Cardiac muscle cell (in vitro differentiated cells and primary cell): ENCODE results near the gene PRR20C. TPM values are rescaled to one million over a fixed set of nuclear protein-coding genes. Genes with fewer than 3 reads are reported as not detected.
"Not testable (repeated sequence)": the region's sequence is repeated elsewhere in the genome, so short reads cannot be mapped to it uniquely, and the experiment has no call there.

Experiments
- DNase-seq, 2 donors: peaks; one replicate each; pipeline versions ENCODE4 v3.0.0 to v3.0.0-alpha.2; 2010 to 2017; ENCODE audit warnings: low read depth in 1 of 2, low spot score in 1 of 2
- H3K27ac ChIP-seq: fragments of 200-600 bp; sonication (generic); 2 replicates; pipeline ENCODE4 v1.5.1; 2016
- H3K27me3 ChIP-seq: fragments of 200-600 bp; sonication (generic); 2 replicates; pipeline ENCODE4 v1.6.0; 2016; ENCODE audit warnings: control low read depth
- H3K36me3 ChIP-seq: fragments of 200-600 bp; sonication (generic); 2 replicates; pipeline ENCODE4 v1.5.1; 2016; ENCODE audit warnings: control low read depth
- H3K4me1 ChIP-seq: fragments of 200-600 bp; sonication (generic); 2 replicates; pipeline ENCODE4 v1.8.1; 2017; ENCODE audit warnings: low read depth, mild to moderate bottlenecking, mixed run types
- H3K4me3 ChIP-seq: fragments of 200-600 bp; sonication (generic); 2 replicates; pipeline ENCODE4 v1.5.1; 2016; ENCODE audit warnings: mild to moderate bottlenecking
- H3K9me3 ChIP-seq: fragments of 200-600 bp; sonication (generic); 2 replicates; pipeline ENCODE4 v1.5.1; 2017; ENCODE audit warnings: low read depth, mild to moderate bottlenecking, control low read depth
- CTCF ChIP-seq: IDR thresholded peaks from 2 replicates; pipeline ENCODE4 v1.5.1; 2012; ENCODE audit warnings: low read depth, mild to moderate bottlenecking, low read length
- polyA plus RNA-seq: library from polyadenylated mRNA; unstranded; fragments of >200 nt; fragmentation: Nextera tagmentation; extraction: Ambion mirVana; gene quantifications from 2 replicates; pipeline ENCODE4 v1.2.1, GENCODE V29; 2016
- total RNA-seq: library from RNA; depleted of rRNA; stranded (reverse); fragments of >200 nt; gene quantifications from 2 replicates; pipeline ENCODE4 v1.2.3, GENCODE V29; 2016

The PRR20C gene
- not detected in 2 replicates for total RNA-seq
- not detected in 2 replicates for polyA plus RNA-seq

GRCh38 chr13:57153761-57154160 is at the start of gene PRR20C:
Gene PRR20C (plus strand): TSS chr13:57154061. CDS start chr13:57154448, 387 bp downstream.
- H3K27ac ChIP-seq, DNase-seq: not testable (repeated sequence)

GRCh38 chr13:57114945-57115344 is 38.9 kb upstream of the PRR20C start:
- TF ChIP-seq CTCF: no peak
- H3K36me3 ChIP-seq: no peaks in the 10 kb centered on the region
- no peaks in the 10 kb centered on the region for H3K9me3 ChIP-seq
- DNase-seq: no peak
- no peak overlapping the region for H3K4me3 ChIP-seq
- H3K27ac ChIP-seq: no peak overlapping the region
- no peaks in the 10 kb centered on the region for H3K4me1 ChIP-seq
- no peaks in the 10 kb centered on the region for H3K27me3 ChIP-seq

More at GRCh38 chr13:57153761-57154160, at the start of gene PRR20C:
- not testable (repeated sequence) for H3K36me3 ChIP-seq, H3K27me3 ChIP-seq, H3K9me3 ChIP-seq, H3K4me1 ChIP-seq, H3K4me3 ChIP-seq

- peak in 1 of 2 donors; percentile 3 for DNase-seq
- H3K27ac ChIP-seq: no peak overlapping the region
Measured at GRCh38 chr13:57123681-57124080, 30.2 kb upstream of the PRR20C start.

GRCh38 chr13:57128909-57129308 is 25.0 kb upstream of the PRR20C start:
- no peak for TF ChIP-seq CTCF
- Histone ChIP-seq H3K4me3 (no peak overlapping the region), H3K9me3 (no peaks in the 10 kb centered on the region), H3K27me3 (no peaks in the 10 kb centered on the region), H3K4me1 (no peaks in the 10 kb centered on the region), H3K36me3 (no peaks in the 10 kb centered on the region), H3K27ac (no peak overlapping the region)
- no peak for DNase-seq

More at GRCh38 chr13:57123681-57124080, 30.2 kb upstream of the PRR20C start:
- no peak for TF ChIP-seq CTCF
- no peaks in the 10 kb centered on the region for H3K36me3 ChIP-seq
- no peaks in the 10 kb centered on the region for H3K4me1 ChIP-seq
- H3K27me3 ChIP-seq: no peaks in the 10 kb centered on the region
- H3K4me3 ChIP-seq: no peak overlapping the region
- no peaks in the 10 kb centered on the region for H3K9me3 ChIP-seq

- Histone ChIP-seq H3K4me1 (no peaks in the 10 kb centered on the region), H3K27me3 (no peaks in the 10 kb centered on the region), H3K27ac (no peak overlapping the region), H3K36me3 (no peaks in the 10 kb centered on the region), H3K4me3 (no peak overlapping the region), H3K9me3 (no peaks in the 10 kb centered on the region)
- no peak for TF ChIP-seq CTCF
- no peak for DNase-seq
Measured at GRCh38 chr13:57136093-57136492, 17.8 kb upstream of the PRR20C start.

GRCh38 chr13:57137585-57137984 is 16.3 kb upstream of the PRR20C start:
- no peak for DNase-seq
- Histone ChIP-seq H3K36me3 (no peaks in the 10 kb centered on the region), H3K4me1 (no peaks in the 10 kb centered on the region), H3K4me3 (no peak overlapping the region), H3K27me3 (no peaks in the 10 kb centered on the region), H3K27ac (no peak overlapping the region), H3K9me3 (no peaks in the 10 kb centered on the region)
- TF ChIP-seq CTCF: no peak
